GM21576 (cell line): Measurements from ENCODE around the gene ANKRD18A.
"Not testable (repeated sequence)": the region's sequence is repeated elsewhere in the genome, so short reads cannot be mapped to it uniquely, and the experiment has no call there.

Experiments
- ATAC-seq: cut with Tn5 transposase; IDR thresholded peaks from one replicate; pipeline ENCODE4 v1.9.1; 2021; ENCODE audit warnings: mild to moderate bottlenecking, moderate library complexity; ENCODE audit not compliant: unreplicated experiment

Gene ANKRD18A

DNA sequence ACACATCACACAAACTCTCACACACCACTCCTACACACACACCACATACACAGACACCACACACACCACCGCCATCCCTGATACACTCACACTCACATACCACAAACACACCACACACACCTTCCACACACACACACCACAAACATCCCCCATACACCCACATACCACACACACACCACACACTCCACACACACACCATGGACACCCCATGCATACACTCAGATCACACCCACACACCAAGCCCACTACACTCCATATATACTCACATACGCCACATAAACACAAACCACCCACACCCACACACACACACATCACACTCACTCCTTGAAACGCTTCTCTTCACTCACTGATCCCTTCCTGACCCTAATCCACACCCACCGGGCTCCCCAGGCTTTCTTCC is 9.1 kb upstream of the ANKRD18A start:
- no peak for ATAC-seq

DNA sequence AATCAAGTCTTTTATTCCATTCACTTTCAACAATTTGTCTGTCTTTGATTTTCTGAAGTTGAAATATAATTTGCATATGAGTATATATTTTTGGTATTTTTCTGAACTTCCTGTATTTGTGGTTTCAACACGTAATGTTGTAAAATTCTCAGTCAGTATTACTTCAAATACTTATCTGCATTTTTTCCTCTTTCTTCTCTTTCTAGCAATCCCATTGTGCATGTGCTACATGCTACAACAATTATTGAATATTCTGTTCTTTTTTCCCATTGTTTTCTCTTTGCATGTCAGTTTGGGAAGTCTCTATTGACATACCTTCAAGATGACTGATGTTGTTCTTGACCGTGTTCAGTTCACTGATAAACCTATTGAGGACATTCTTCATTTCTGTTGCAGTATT is 5.6 kb upstream of the ANKRD18A start:
- no peak for ATAC-seq

DNA sequence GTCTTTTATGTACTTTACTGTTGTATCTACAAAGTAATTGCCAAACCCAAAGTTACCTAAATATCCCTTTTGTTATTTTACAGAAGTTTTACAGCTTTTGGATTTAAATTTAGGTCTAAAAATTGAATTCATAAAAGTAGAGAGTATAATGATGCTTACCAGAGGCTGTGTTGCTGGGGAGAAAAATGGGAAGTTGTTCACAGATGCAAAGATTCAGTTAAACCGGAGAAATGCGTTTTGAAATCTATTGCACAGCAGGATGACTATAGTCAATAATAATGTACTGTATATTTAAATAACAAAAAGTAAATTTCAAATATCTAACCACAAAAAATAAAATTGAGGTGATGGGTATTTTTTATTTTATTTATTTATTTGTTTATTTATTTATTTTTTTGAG is 2.6 kb upstream of the ANKRD18A start:
- no peak for ATAC-seq

DNA sequence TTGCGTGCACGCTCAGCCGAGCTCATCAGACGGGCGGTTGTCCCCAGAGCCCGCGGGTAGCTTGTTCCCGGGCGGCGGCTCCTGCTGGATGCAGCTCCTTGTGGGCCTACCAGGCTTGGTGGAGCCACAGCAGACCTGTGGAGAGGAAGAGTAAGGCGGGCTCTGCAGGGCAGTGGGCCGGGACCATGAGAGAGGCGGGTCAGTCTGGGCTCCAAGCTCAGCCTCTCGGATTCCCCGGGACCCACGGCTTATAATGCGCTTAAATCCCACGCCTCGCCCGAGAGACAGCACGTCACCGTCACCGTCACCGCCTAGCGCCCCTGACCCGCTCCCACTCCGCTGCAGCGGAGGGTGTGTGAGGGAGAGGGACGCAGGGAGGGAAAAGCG is 1.9 kb upstream of the ANKRD18A start:
- no peak for ATAC-seq

DNA sequence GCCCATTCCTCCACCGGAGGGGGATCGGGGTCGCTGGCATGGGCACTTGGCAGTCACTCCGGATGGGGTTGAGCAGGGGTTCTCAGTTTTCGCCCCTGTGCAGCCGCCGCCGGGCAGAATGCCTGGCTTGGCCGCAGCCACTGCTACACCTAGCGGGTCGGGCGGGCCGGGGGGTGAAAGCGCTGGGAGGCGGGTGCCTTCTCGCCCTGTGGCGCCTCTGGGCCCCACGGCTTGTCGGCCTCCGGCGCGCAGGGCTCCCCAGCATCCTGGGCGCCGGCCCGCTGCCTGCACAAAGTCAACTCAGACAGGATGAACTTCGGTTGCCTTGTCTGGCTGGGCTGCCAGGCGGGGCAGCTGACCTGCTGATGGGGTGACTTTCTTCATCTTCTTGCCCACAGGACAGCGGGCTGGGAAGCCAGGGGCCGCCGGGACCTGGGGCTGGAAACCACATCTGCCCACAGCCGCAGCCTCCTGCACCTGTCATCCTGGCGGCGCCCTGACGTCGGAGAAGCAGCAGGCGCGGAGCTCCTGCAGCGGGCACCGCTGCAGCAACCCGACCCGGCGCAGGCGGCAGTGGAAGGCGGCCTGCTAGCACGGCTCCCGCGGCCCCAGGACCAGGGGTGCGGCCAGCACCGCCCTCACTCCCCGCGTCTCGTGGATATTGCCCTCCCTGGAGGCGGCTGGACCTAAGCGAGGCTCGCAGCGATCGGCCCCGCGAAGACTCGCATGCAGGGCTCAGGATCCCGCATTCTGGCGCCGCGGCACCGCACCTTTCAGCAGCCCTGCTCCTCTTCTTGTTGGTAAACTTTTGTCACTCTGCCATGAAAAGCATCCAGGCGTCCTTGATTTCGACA is 1.3 kb upstream of the ANKRD18A start:
- ATAC-seq, result no peak

DNA sequence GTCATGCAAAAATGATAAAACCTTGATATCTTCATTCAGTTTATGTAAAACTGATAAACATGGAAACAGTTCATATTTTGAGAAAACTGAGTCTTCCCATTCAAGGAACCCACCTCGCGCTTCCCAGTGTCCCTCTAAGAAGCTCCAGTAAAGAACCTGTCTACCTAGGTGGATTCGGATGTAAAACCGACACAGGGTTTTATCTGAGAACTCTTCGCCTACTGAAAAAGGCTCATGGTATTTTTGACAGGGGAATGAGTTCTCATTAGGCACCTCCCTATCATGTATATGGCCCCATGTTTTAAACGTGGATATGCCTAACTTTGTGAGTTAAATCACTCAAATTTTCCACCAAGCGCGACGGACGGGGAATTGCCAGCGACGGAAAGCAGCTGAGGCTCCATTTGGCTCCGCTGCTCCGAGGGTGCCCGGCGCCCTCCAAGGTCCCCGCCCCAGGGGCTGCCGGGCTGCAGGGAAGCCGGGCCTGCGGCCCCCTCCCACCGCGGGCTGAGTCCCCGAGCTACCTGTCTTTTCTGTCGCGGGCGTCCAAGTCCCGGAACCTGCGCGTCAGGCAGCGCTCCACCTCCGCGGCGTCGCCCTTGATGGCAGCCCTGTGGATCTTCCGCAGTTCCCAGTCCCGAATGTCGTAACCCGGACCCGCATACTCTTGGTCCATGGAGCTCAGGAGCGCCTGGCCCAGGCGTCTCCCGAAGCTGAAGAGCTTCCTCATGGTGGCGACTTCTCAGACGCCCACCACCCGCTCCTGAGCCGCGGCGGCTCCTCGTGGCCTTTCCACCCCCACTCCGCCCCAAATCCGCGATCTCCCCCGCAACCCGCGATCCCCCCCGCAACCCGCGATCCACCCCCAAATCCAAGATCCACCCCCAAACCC is 594 bp downstream of the ANKRD18A start:
- ATAC-seq, result no peak

DNA sequence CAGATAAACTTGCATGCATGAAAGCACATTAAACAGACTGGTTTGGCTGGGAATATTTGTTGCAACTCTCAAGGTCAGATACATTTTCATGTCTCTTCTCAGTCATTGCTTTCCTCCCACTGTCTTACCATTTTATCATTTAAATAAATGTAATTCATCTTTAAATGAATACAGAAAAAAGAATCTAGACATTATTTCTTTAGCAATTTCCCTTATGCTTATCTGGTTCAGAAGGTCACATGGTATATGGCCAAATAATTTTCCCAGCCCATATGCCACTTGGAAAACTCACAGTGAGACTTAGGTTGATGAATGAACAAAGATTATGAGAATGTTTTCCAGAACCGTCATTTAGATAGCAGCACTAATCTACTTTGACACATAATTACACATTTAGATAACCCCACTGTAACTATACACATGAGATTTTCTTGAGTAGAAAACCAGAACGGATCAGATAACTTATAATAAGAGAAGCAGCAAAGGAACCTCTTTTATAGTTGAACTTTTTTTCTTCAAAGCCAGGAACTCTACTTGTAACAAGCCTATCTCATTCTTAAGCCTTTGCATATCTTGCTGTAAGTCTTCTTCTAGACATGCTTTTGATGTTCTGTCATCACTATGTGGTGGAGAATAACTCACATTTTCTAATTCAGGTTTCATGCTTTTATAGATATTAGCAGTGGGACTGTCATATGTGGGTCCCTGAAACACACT is 22.2 kb downstream of the ANKRD18A start:
- ATAC-seq, result not testable (repeated sequence)

DNA sequence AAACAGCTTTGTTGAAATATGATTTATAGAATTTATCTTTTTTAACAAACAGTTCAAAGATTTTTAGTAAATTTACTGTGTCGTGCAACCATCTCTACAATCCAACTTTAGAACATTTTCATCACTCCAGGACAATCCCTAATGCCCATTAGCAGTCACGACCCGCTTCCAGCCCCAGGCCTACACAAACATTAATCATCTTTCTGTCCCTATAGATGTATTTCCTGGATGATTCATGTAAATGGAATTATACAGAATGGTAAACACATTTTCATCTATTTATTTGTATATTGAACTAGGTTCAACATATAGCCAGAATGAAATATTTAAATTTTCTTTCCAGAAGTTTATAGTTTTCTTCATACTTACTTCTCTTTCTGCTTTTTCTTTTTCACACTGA is 25.3 kb downstream of the ANKRD18A start:
- not testable (repeated sequence) for ATAC-seq

DNA sequence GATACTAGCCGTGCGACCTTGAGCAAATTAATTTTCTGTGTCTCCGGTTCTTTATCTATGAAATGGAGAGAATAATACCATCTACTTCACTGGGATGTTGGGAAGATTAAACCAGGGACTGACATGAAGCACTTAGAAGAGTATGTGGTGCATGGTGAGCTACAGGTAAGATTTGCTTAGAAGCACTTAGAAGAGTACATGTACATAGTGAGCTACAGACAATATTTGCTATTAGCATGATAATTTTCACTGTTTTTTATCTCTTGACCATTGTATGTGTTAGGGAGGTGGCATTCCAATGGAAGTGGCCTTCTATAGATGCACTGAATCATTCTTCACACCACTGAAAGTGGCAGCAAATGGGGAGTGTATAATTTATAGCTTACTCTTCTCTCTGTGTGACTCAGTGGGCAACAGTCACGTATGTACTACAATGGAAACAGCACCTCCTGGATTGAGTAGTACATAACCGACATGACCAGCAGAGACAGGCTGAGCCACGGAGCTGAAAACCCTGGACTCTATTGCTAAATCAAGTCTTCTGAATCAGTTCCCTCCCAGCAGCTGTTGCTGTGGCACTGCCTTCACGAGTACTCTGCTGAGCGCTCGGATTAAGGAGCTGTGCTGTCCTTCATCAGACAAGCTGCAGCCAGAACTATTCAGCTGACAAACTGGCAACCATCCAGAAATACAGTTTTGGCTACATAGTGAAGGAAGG is 28.9 kb downstream of the ANKRD18A start:
- ATAC-seq, result not testable (repeated sequence)

DNA sequence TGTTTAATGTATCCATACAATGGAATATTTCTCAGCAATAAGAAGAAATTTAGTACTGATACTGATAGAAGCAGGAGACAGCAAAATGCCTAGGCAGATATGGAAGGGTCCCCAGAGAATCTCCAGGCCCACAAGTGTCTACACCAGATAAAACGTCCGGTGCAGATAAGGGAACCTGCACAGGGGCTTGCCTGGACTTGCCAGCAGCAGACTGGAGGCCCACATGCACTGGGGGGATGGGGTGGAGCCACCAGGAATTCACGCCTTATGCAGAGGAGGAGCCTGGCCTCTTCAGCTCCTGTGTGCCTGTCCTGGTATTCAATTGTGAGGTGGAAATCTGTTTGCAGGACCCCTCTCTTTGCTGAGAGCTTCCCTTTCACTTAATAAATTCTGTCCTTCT is 36.6 kb downstream of the ANKRD18A start:
- ATAC-seq, result not testable (repeated sequence)

DNA sequence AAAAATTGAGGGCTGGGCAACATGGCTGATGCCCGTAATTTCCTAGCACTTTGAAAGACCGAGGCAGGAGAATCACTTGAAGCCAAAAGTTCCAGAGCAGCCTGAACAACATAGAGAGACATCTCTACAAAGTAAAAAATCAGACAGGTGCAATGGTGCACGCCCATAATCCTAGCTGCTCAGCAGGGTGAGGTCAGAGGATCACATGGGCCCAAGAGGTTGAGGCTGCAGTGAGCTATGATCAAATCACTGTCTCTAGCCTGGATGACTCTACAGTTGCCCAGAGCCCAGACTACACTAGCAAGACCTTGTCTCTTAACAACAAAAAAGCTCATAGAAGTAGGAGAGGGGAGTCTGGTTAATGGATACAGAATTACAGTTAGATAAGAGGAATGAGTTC is 40.3 kb downstream of the ANKRD18A start:
- ATAC-seq, result not testable (repeated sequence)

DNA sequence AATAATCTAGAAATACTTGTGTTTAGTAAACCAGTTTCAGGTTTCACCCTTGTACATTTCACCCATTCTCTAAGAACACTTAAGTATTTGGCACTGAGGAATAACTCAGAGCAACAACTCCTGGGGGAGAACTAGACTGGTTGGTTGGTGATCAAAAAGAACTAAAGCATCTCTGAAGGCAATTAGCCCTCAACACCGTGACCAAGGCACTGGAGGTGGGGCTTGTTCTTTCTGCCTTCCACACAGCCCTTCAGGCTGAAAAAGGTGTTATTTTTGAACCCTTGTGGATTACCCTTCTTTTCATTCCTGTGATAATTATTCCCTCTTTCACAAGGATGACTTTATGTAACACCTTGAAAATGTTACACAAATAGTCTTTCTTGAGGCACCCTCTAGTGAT is 44.2 kb downstream of the ANKRD18A start:
- ATAC-seq, result not testable (repeated sequence)

DNA sequence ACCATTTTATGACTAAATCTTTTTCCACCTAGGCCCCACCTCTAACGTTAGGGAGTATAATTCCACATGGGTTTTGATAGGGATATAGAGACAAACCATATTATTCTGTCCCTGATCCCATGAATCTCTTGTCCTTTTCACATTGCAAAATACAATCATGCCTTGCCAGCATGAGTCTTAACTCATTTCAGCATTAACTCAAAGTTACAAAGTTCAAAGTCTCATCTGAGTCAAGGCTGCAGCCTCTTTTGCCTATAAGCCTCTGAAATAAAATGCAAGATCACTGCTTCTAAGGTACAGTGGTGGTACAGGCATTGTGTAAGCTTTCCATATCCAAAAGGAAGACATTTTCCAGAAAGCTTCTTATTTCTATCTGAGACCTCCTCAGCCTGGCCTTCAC is 54.3 kb downstream of the ANKRD18A start:
- ATAC-seq, result not testable (repeated sequence)

DNA sequence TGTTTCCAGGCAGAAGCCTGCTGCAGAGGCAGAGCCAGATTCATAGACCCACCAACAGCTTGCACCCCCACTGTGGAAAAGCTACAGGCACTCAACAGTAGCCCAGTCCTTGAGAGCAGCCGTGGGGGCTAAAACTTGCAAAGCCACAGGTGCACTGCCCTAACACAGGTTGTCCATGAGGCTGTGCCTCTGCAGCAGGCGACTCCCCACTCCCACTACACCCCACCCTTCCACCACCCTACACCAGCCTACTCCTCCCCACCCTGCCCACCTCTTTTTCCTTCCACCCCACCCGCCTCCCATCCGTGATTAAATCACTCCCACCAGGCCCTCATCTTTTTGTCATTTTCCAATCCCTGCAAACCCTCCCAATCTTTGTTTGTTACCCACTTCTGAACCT is 55.2 kb downstream of the ANKRD18A start:
- not testable (repeated sequence) for ATAC-seq

DNA sequence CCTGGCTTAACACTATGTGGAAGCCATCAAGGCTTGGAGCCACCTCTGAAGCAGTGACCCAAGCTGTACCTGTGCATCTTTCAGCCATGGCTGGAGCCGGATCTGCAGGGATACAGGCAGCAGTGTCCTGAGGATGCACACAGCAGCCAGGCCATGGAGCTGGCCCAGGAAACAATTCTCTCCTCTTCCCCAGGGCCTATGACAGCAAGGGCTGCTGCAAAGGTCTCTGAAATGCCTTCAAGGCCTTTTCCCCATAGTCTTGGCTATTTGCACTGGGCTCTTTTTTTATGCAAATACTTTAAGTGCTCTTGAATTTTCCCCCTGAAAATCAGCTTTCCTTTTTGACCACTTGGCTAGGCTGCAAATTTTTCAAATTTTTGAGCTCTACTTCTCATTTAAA is 56.5 kb downstream of the ANKRD18A start:
- not testable (repeated sequence) for ATAC-seq

DNA sequence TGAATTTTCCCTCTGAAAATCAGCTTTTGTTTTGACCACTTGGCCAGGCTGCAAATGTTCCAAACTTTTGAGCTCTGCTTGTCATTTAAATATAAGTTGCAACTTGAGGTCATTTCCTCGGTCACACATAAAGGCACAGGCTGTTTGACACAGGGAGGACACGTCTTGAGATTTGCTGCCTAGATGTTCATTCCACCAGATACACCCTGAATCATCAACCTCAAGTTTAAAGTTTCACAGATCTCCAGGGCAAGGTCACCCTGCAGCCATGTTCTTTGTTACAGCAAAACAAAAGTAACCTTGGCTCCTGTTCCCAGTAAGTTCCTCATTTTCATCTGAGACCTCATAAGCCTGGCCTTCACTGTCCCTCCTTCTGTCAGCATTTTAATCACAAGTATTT is 59.3 kb downstream of the ANKRD18A start:
- ATAC-seq, result not testable (repeated sequence)

DNA sequence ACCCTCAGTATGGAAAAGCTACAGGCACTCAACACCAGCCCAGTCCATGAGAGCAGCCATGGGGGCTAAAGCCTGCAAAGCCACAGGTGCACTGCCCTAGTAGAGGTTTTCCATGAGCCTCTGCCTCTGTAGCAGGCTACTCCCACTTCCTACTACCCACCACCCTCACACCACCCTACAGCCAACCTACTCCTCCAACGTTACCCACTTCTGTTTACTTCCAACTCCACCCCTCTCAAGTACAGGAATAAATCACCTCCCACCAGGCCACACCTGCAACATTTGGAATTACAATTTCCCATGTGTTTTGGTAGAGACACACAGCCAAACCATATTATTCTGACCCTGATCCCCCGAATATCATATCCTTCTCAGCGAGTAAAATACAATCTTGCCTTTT is 61.2 kb downstream of the ANKRD18A start:
- ATAC-seq, result not testable (repeated sequence)

DNA sequence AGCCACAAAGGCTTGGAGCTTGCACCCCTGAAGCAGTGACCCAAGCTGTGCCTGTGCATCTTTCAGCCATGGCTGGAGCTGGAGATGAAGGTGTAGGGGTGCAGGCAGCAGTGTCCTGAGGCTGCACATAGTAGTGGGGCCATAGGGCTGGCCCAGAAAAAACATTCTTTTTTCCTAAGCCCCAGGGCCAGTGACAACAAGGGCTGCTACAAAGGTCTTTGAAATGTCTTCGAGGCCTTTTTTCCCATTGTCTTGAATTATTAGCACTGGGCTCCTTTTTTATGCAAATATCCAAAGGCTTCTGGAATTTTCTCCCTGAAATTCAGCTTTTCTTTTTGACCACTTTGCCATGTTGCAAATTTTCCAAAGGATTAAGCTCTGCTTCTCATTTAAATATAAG is 62.6 kb downstream of the ANKRD18A start:
- not testable (repeated sequence) for ATAC-seq

DNA sequence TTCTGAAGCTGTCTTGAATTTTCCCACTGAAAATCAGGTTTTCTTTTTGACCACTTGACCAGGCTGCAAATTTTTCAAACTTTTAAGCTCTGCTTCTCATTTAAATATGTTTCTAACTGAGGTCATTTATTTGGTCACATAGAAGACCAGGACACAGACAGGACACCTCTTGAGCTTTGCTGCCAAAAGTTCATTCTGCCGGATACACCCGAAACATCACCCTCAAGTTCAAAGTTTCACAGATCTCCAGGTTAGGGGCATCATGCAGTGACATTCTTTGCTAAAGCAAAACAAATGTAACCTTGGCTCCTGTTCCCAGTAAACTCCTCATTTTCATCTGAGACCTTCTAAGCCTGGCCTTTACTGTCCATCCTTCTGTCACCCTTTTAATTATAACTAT is 65.4 kb downstream of the ANKRD18A start:
- not testable (repeated sequence) for ATAC-seq

DNA sequence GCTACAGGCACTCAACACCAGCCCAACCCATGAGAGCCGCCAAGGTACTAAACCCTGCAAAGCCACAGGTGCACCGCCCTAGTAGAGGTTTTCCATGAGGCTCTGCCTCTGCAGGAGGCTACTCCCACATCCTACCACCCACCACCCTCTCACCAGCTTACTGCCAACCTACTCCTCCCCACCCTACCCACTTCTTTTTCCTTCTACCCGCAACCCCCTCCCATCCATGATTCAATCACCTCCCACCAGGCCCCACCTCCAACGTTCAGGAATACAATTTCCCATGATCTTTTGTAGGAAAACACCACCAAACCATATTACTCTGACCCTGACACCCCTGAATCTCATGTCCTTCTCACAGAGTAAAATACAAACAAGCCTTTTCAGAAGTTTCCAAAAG is 67.4 kb downstream of the ANKRD18A start:
- ATAC-seq, result not testable (repeated sequence)
